GM10248 (cell line): ENCODE results near the gene TRIM9.
A peak's percentile ranks its signal among the peaks of the same experiment; 100 is the strongest.

Experiments used
- CTCF ChIA-PET: fragments of 300-600 bp; sonication (Branson Sonifier 250); formaldehyde crosslinking; extraction: SDS; loops from one replicate; lab custom pipeline; 2021; ENCODE audit warnings: antibody characterized with exemption; lab: Yijun Ruan, JAX
- POLR2A ChIA-PET: fragments of 350-650 bp; sonication (Branson Sonifier 250); formaldehyde crosslinking; extraction: SDS; loops from one replicate; lab custom pipeline; 2020; ENCODE audit warnings: antibody characterized with exemption; lab: Yijun Ruan, JAX
- DNase-seq: peaks from one replicate; pipeline ENCODE4 v3.0.0; 2012; ENCODE audit errors: extremely low spot score
- TF ChIP-seq, protein P1 (sequence below): IDR thresholded peaks from 2 replicates; pipeline ENCODE4 v1.5.1; 2012; ENCODE audit warnings: mild to moderate bottlenecking, low read depth; ENCODE audit errors: extremely low read depth, missing control alignments, control extremely low read depth

TRIM9 gene

DNA sequence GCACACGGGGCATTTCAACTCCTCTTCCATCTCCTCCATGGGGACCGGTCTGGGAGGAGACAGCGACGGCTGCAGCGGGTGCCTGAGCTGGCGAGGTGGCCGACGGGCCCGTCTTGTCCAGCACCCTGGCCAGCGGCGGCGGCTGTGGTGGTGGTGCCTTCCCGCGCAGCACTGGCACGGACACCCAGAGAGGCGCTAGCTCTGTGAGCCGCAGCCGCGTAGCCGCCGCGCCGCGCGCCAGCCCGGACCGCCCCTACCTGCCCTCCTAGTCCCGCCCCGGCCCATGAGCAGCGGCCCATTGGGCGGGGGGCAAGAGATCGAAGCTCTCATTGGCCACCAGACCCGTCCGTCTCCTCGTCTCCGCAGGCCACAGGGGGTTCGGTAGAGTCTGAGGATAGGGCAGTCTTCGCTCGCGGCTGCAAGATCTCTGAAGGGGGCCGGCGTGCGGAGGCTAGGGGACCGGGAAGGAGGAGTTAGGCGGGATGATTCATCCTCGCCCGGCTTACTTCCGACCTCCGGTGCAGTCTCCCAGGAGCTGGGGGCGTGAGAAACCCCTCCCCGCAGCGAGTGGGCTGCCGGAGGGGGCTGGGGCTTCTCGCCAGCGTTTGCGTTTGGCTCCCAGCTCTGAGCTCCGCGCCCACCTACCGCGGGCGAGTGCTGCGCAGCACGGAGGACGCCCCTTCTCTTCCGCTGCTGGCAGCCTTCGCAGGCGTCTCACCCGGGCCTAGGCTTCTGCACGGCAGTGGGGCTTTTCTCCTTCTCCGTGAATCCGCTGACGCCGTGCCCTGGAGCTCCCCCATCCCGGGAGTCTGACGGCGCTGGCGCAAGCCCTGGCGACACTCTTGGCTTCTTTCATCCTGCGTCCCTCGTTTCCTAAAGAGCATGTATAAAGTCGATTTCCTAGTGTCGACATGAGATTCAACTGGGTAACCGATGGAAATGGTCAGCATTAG is at the start of gene TRIM9:
TSS of gene TRIM9 (minus strand) at position 205 of the 953 bp plus-strand sequence. CDS start at position 39, 166 bp downstream.
- DNase-seq = peak; percentile 99
- POLR2A ChIA-PET = interaction anchor here (0.5 kb wide), 1 partner anchor 171 kb away, joined by 4 read pairs; no protein-coding TSS in a partner anchor
- CTCF ChIA-PET = interaction anchor here (0.8 to 3.5 kb wide), 7 partner anchors 10 to 183 kb away, joined by 3 to 19 read pairs (median 3); no protein-coding TSS in a partner anchor
- TF ChIP-seq, protein P1, sequence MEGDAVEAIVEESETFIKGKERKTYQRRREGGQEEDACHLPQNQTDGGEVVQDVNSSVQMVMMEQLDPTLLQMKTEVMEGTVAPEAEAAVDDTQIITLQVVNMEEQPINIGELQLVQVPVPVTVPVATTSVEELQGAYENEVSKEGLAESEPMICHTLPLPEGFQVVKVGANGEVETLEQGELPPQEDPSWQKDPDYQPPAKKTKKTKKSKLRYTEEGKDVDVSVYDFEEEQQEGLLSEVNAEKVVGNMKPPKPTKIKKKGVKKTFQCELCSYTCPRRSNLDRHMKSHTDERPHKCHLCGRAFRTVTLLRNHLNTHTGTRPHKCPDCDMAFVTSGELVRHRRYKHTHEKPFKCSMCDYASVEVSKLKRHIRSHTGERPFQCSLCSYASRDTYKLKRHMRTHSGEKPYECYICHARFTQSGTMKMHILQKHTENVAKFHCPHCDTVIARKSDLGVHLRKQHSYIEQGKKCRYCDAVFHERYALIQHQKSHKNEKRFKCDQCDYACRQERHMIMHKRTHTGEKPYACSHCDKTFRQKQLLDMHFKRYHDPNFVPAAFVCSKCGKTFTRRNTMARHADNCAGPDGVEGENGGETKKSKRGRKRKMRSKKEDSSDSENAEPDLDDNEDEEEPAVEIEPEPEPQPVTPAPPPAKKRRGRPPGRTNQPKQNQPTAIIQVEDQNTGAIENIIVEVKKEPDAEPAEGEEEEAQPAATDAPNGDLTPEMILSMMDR = no peak

DNA sequence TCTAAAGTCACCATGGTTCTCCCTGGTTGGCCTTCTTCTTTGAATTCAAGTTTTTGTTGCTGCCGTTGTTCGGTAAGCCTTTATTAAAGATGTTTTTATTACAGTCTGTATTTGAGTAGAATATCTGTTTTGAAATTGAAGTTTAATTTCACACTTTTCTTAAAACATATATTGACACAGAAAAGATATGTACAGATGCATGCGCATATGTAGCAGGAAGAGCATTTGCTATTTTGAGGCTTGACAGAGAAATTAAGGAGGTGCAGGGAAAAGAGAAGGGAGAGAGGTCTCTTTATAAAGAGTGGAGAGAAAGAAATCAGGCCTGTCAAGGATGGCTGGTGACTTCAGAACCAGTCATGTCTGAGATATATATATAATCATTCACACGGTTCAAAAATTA is 46.0 kb upstream of the TRIM9 start:
- TF ChIP-seq, protein P1 = no peak
- ChIA-PET CTCF (no interaction called here), POLR2A (no interaction called here)
- no peak for DNase-seq

DNA sequence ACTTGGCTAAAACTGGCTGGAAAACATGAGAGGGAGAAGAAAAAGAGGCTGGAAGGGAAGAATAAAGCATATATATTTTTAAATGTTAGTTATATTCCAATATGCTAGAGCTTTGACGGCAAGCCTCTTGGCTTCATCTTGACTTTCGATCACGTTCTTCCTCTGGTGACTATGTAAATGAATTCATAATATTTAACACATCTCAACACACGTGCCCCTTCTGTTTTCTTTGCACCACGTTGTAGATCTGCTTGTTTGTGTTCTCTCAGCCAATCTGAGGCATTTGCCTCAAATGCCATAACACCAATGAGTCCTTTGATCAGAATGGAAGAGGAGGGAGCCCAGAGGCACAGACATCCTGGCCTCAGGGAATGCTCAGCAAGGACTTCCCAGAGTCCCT is 45.4 kb upstream of the TRIM9 start:
- ChIA-PET CTCF (interaction anchor here (1.0 kb wide), 1 partner anchor 36 kb away, joined by 3 read pairs; no protein-coding TSS in a partner anchor), POLR2A (no interaction called here)
- TF ChIP-seq, protein P1 = no peak
- DNase-seq = no peak

DNA sequence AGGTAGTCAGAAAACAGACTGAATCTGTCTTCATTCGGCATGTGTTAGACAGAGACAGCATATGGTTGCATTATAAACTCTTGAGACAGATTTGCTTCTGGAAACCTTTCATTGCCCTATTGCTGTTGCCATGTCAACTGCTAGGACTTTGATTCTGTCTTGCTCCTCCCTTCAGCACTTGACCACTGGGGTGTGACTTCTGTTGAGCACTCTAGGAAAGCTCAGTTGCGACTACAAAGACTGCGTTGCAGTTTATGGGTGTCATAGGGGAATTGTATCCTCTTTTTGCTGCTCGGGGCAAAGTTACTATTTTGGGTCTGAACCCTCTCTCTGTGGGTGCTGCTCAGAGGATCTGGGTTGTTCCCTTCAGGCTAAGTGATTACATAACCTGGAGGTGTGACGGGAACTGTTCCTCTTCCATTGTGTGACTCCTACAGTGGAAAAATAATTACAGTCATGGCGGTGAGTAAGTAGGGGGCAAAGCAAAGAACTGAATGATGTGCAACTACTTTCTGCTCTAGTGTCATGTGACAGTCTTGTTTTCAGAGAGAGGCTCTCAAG is 44.3 kb upstream of the TRIM9 start:
- ChIA-PET POLR2A (no interaction called here), CTCF (interaction anchor here (1.0 kb wide), 1 partner anchor 35 kb away, joined by 3 read pairs; no protein-coding TSS in a partner anchor)
- TF ChIP-seq, protein P1 = no peak
- DNase-seq = no peak

DNA sequence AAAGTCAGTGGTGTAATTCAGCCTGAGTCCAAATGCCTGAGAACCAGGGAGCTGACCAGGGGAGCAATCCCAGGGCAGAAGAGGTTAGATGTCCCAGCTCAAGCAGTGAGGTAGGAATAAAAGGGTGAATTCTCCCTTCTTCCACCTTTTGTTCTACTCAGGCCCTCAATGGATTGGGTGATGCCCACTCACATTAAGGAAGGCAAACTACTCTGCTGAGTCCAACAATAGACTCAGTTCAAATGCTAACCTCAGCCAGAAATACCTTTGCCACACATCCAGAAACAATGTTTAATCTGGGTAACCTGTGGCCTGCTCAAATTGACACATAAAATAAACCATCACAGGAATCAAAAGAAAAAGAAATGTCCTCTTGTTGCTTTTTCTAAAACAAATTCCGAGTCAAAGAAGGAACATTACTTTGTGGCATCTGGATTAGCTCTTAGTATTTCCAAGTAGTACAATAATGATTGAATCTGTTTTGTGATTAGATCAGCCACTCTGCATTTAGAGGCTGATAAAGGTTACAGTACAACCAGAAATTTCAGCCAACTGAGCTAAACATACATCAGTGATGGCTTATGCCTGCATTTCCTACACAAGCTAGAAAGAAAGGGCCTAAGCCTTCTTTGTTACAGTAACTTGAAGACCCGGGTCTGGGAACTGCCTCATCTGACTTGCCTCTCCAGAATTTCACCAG is 43.6 kb upstream of the TRIM9 start:
- no peak for DNase-seq
- CTCF ChIA-PET = no interaction called here
- TF ChIP-seq, protein P1 = no peak
- POLR2A ChIA-PET = no interaction called here

DNA sequence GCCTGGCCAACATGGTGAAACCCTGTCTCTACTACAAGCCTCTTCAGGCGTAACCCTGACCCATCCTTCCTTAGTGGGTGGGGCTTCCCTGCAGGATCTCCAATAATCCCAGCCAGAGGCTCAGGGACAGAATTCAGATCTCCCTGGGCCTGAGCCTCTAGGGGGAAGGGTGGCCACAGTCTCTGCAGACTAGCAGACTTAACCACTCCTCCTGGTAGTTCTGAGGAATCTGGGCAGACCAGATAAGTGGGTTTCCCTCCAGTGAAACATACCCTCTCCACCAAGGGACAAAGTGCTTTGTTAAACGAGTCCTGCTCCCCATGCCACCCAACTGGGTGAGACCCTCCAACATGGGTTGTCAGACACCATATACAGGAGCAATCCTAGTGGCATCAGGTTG is 36.6 kb upstream of the TRIM9 start:
- ChIA-PET CTCF (no interaction called here), POLR2A (no interaction called here)
- TF ChIP-seq, protein P1 = no peak
- DNase-seq = no peak
